Neuronal stem cell (in vitro differentiated cells): ENCODE results near the gene UTF1.

ENCODE experiments used
- DNase-seq: peaks from one replicate; pipeline ENCODE4 v3.0.0-alpha.2; 2013; ENCODE audit warnings: low spot score
- H2AFZ ChIP-seq: one replicate; pipeline ENCODE4 v1.6.1; 2013; ENCODE audit warnings: mild to moderate bottlenecking, low read length, inconsistent platforms
- H2AK5ac ChIP-seq: 2 replicates; pipeline ENCODE4 v1.6.1; 2013; ENCODE audit warnings: low read depth, mild to moderate bottlenecking, inconsistent platforms, low read length, moderate library complexity, mixed read lengths
- H2BK120ac ChIP-seq: 2 replicates; pipeline ENCODE4 v1.6.1; 2013; ENCODE audit warnings: low read depth, mild to moderate bottlenecking, inconsistent platforms, low read length, moderate library complexity, mixed read lengths
- H2BK12ac ChIP-seq: one replicate; pipeline ENCODE4 v1.6.1; 2013; ENCODE audit warnings: low read length, inconsistent platforms
- H2BK15ac ChIP-seq: 2 replicates; pipeline ENCODE4 v1.6.1; 2013; ENCODE audit warnings: mild to moderate bottlenecking, low read length, inconsistent platforms, mixed read lengths
- H2BK5ac ChIP-seq: one replicate; pipeline ENCODE4 v1.6.1; 2013; ENCODE audit warnings: inconsistent platforms, mild to moderate bottlenecking, low read length, moderate library complexity
- H3K14ac ChIP-seq: one replicate; pipeline ENCODE4 v1.6.1; 2013; ENCODE audit warnings: low read length, inconsistent platforms
- H3K18ac ChIP-seq: 2 replicates; pipeline ENCODE4 v1.6.1; 2013; ENCODE audit warnings: low read length, inconsistent platforms
- H3K23ac ChIP-seq: 2 replicates; pipeline ENCODE4 v1.6.1; 2013; ENCODE audit warnings: low read depth, mild to moderate bottlenecking, mixed read lengths, low read length, inconsistent platforms; ENCODE audit not compliant: poor library complexity
- H3K27ac ChIP-seq: replicated peaks from 3 replicates; pipeline ENCODE4 v1.5.1; 2013; ENCODE audit warnings: low read length, inconsistent platforms
- H3K27me3 ChIP-seq, 3 experiments: 2 replicates each; pipeline ENCODE4 v1.6.1; 2013; ENCODE audit warnings: low read length in 3 of 3, mild to moderate bottlenecking in 2 of 3, inconsistent platforms in 1 of 3, low read depth in 1 of 3, mixed read lengths in 1 of 3, moderate library complexity in 1 of 3; ENCODE audit not compliant: control insufficient read depth in 3 of 3, insufficient read depth in 3 of 3
- H3K36me3 ChIP-seq, 2 donors: replicated peaks in 1 of 2; 2 replicates each; pipeline ENCODE4 v1.6.1; 2013; ENCODE audit warnings: low read length in 2 of 2; ENCODE audit not compliant: control insufficient read depth in 2 of 2, insufficient read depth in 2 of 2
- H3K4ac ChIP-seq: 2 replicates; pipeline ENCODE4 v1.6.1; 2013; ENCODE audit warnings: inconsistent platforms, mild to moderate bottlenecking, low read length, moderate library complexity
- H3K4me1 ChIP-seq, 2 donors: 1 replicate in 1 of 2; 2 replicates in 1 of 2; pipeline ENCODE4 v1.6.1; 2013; ENCODE audit warnings: low read length in 2 of 2, low read depth in 1 of 2; ENCODE audit not compliant: control insufficient read depth in 2 of 2, insufficient read depth in 1 of 2
- H3K4me2 ChIP-seq: one replicate; pipeline ENCODE4 v1.6.1; 2013; ENCODE audit warnings: mild to moderate bottlenecking, low read length, inconsistent platforms; ENCODE audit not compliant: insufficient read depth, poor library complexity, severe bottlenecking
- H3K4me3 ChIP-seq, 2 donors: 2 replicates each; pipeline ENCODE4 v1.5.1; 2013; ENCODE audit warnings: low read length in 2 of 2, mild to moderate bottlenecking in 2 of 2, inconsistent platforms in 1 of 2, moderate library complexity in 1 of 2
- H3K79me1 ChIP-seq: one replicate; pipeline ENCODE4 v1.6.1; 2013; ENCODE audit warnings: low read depth, mild to moderate bottlenecking, inconsistent platforms, low read length, moderate library complexity
- H3K9ac ChIP-seq: one replicate; pipeline ENCODE4 v1.6.1; 2013; ENCODE audit warnings: mild to moderate bottlenecking, low read depth, low read length, inconsistent platforms; ENCODE audit not compliant: poor library complexity
- H3K9me3 ChIP-seq, 2 donors: replicated peaks in 1 of 2; 2 replicates each; pipeline versions ENCODE3 to v1.6.1; 2013; ENCODE audit warnings: low read length in 2 of 2, mild to moderate bottlenecking in 2 of 2, inconsistent platforms in 1 of 2, low read depth in 1 of 2, mixed read lengths in 1 of 2, moderate library complexity in 1 of 2; ENCODE audit not compliant: control insufficient read depth in 2 of 2, insufficient read depth in 1 of 2
- H4K8ac ChIP-seq: one replicate; pipeline ENCODE4 v1.6.1; 2013; ENCODE audit warnings: low read depth, mild to moderate bottlenecking, inconsistent platforms, low read length, moderate library complexity
- H4K91ac ChIP-seq: one replicate; pipeline ENCODE4 v1.6.1; 2013; ENCODE audit warnings: low read length, low read depth, mild to moderate bottlenecking, inconsistent platforms; ENCODE audit not compliant: poor library complexity
- WGBS, 2 donors: extraction: QIAGEN DNeasy Blood & Tissue Kit; methylation state at CpG; one replicate each; pipeline ENCODE4 v1.1.7; 2013; ENCODE audit warnings: missing lambda C conversion rate in 2 of 2, mixed read lengths in 1 of 2; ENCODE audit not compliant: insufficient read length in 2 of 2, insufficient replicate concordance in 1 of 2; ENCODE audit errors: extremely low coverage in 2 of 2; 5-methylcytosine and 5-hydroxymethylcytosine counted together

The UTF1 gene

GRCh38 chr10:133191651-133192050 is 38.4 kb upstream of the UTF1 start:
- H2BK15ac ChIP-seq = no peak overlapping the region
- H4K91ac ChIP-seq = no peak overlapping the region
- no peak overlapping the region for H3K23ac ChIP-seq
- no peak overlapping the region for H3K4me3 ChIP-seq
- no peak overlapping the region for H2BK12ac ChIP-seq
- H3K18ac ChIP-seq = no peak overlapping the region
- no peak overlapping the region for H3K27ac ChIP-seq
- peaks cover 0 to 8% (median 0%) of the 10 kb centered on the region in 3 experiments for H3K27me3 ChIP-seq
- no peak overlapping the region for H3K4ac ChIP-seq
- H2BK120ac ChIP-seq = no peak overlapping the region
- peaks cover 3 to 7% of the 10 kb centered on the region in 2 donors for H3K9me3 ChIP-seq
- H3K79me1 ChIP-seq = peaks cover 6% of the 10 kb centered on the region
- no peak overlapping the region for H4K8ac ChIP-seq
- no peak overlapping the region for H2AK5ac ChIP-seq
- no peak for DNase-seq
- no peak overlapping the region for H3K14ac ChIP-seq
- no peak overlapping the region for H2BK5ac ChIP-seq
- H3K9ac ChIP-seq = no peak overlapping the region
- WGBS, 2 donors = no CpG with 5 or more reads among the region's 4 CpGs
- H3K36me3 ChIP-seq = peaks cover 0 to 2% of the 10 kb centered on the region in 2 donors
- H3K4me1 ChIP-seq = no peaks in the 10 kb centered on the region
- H3K4me2 ChIP-seq = no peak overlapping the region
- no peak overlapping the region for H2AFZ ChIP-seq

DNA sequence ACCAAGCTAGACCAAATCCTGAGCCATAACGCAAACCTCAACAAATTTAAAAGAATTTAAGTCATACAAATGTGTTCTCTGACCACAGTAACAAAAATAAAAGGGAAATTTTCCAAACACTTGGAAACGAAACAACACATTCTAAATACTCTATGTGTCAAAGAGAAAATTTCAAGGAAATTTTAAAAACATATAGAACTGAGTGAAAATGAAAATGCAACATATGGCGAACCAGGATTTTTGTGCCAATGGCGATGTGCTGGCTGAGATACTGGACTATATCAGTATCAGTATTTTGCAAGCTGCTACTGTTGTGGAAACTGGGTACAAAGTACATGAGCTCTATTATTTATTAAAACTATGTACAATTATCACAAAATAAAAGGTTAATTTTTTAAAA is 35.9 kb upstream of the UTF1 start:
- Histone ChIP-seq H2AFZ (no peak overlapping the region), H3K4ac (no peak overlapping the region), H3K9me3 (peaks cover 3% of the 10 kb centered on the region in 2 donors), H3K9ac (no peak overlapping the region), H3K27ac (no peak overlapping the region), H2BK15ac (no peak overlapping the region), H3K4me3 (no peak overlapping the region), H3K4me2 (no peak overlapping the region), H2BK120ac (no peak overlapping the region), H2AK5ac (no peak overlapping the region), H2BK5ac (no peak overlapping the region), H4K91ac (no peak overlapping the region), H3K4me1 (no peaks in the 10 kb centered on the region), H3K18ac (no peak overlapping the region), H3K36me3 (no peaks in the 10 kb centered on the region), H3K14ac (no peak overlapping the region), H3K79me1 (peaks cover 1% of the 10 kb centered on the region), H3K23ac (no peak overlapping the region), H2BK12ac (no peak overlapping the region), H4K8ac (no peak overlapping the region), H3K27me3 (peaks cover 0 to 8% (median 0%) of the 10 kb centered on the region in 3 experiments)
- WGBS, 2 donors = no CpG with 5 or more reads among the region's 4 CpGs
- DNase-seq = no peak

DNA sequence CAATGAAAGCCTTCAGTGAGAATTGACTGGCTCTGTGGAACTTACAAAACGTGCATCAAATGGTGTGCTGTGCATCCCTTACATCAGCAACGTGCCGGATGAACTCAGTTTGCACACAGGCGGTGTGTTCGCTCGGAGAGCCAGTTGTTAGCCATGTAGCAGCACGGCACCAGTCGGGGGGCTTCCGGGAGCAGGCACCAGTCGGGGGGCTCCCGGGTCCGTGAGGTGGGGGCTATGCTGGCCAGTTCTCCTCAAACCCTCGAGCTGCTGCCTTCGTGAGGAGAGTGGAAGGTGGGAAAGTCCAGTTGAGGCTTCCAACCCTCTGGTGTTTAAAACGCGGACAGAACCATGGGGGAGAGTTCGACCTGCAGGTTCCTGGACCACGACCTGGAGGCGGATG is 34.9 kb upstream of the UTF1 start:
- Histone ChIP-seq H2BK5ac (no peak overlapping the region), H4K91ac (no peak overlapping the region), H2AFZ (no peak overlapping the region), H3K18ac (no peak overlapping the region), H2BK12ac (no peak overlapping the region), H3K14ac (no peak overlapping the region), H3K27me3 (peaks cover 0 to 8% (median 0%) of the 10 kb centered on the region in 3 experiments), H3K9me3 (peaks cover 3% of the 10 kb centered on the region in 2 donors), H2AK5ac (no peak overlapping the region), H3K23ac (no peak overlapping the region), H3K36me3 (no peaks in the 10 kb centered on the region), H3K4ac (no peak overlapping the region), H3K4me2 (no peak overlapping the region), H3K27ac (no peak overlapping the region), H3K4me1 (peaks cover 0 to under 1% of the 10 kb centered on the region in 2 donors), H2BK120ac (no peak overlapping the region), H4K8ac (no peak overlapping the region), H3K79me1 (peaks cover 2% of the 10 kb centered on the region), H3K4me3 (no peak overlapping the region), H2BK15ac (no peak overlapping the region), H3K9ac (no peak overlapping the region)
- no peak for DNase-seq
- WGBS, 2 donors = no CpG with 5 or more reads among the region's 19 CpGs

GRCh38 chr10:133195611-133196010 is 34.4 kb upstream of the UTF1 start:
- Histone ChIP-seq H3K9ac (no peak overlapping the region), H3K9me3 (peaks cover 3% of the 10 kb centered on the region in 2 donors), H3K14ac (peak overlapping the region; percentile 56), H4K8ac (no peak overlapping the region), H3K23ac (peak overlapping the region; percentile 80), H3K18ac (no peak overlapping the region), H2AK5ac (no peak overlapping the region), H4K91ac (no peak overlapping the region), H3K79me1 (peaks cover 2% of the 10 kb centered on the region), H2AFZ (no peak overlapping the region), H3K27ac (no peak overlapping the region), H3K4me1 (peaks cover 0 to 2% of the 10 kb centered on the region in 2 donors), H3K4me2 (no peak overlapping the region), H2BK120ac (no peak overlapping the region), H3K4ac (peak overlapping the region; percentile 53), H3K27me3 (peaks cover 0 to 8% (median 0%) of the 10 kb centered on the region in 3 experiments), H3K4me3 (no peak overlapping the region), H2BK5ac (no peak overlapping the region), H2BK12ac (no peak overlapping the region), H3K36me3 (no peaks in the 10 kb centered on the region), H2BK15ac (peak overlapping the region; percentile 49)
- DNase-seq = no peak
- WGBS, 2 donors = no CpG with 5 or more reads among the region's 23 CpGs
